A673 (cell line): ENCODE data around the gene TCF15. TPM values are rescaled to one million over a fixed set of nuclear protein-coding genes. Genes with fewer than 3 reads are reported as not detected.
A peak's percentile ranks its signal among the peaks of the same experiment; 100 is the strongest.
"Not testable (repeated sequence)": the region's sequence is repeated elsewhere in the genome, so short reads cannot be mapped to it uniquely, and the experiment has no call there.

Source experiments
- BruUV-seq: library from RNA; stranded (reverse); fragments of 400-500 nt; replicated peaks from 2 replicates; lab custom pipeline; 2021; lab: Mats Ljungman, UMichigan
- CTCF ChIA-PET: fragments of 300-600 bp; sonication (Branson Sonifier 250); formaldehyde crosslinking; loops from one replicate; lab custom pipeline; 2022; ENCODE audit warnings: antibody characterized with exemption; lab: Charles Lee
- POLR2A ChIA-PET: fragments of 300-600 bp; sonication (Branson Sonifier 250); formaldehyde crosslinking; loops from one replicate; lab custom pipeline; 2022; ENCODE audit warnings: antibody characterized with exemption; ENCODE audit not compliant: low non-redundant PET; lab: Charles Lee
- DNase-seq: peaks from one replicate; pipeline ENCODE4 v3.0.0-alpha.2; 2015; ENCODE audit warnings: low spot score
- H3K27ac ChIP-seq: fragments of 200-600 bp; sonication (generic); 2 replicates; pipeline ENCODE4 v1.5.1; 2016; ENCODE audit warnings: mixed run types, low read depth, mild to moderate bottlenecking, mixed read lengths, antibody characterized with exemption, low read length; ENCODE audit not compliant: poor library complexity, severe bottlenecking
- H3K27me3 ChIP-seq: fragments of 200-600 bp; sonication (generic); replicated peaks from 2 replicates; pipeline ENCODE4 v1.6.1; 2017; ENCODE audit warnings: mixed run types, low read depth, mild to moderate bottlenecking, mixed read lengths, antibody characterized with exemption, low read length; ENCODE audit not compliant: insufficient read depth, poor library complexity
- H3K36me3 ChIP-seq: fragments of 200-600 bp; sonication (generic); 2 replicates; pipeline ENCODE4 v1.6.1; 2016; ENCODE audit warnings: mixed run types, mild to moderate bottlenecking, mixed read lengths, antibody characterized with exemption, low read length; ENCODE audit not compliant: insufficient read depth, poor library complexity, severe bottlenecking
- H3K4me1 ChIP-seq: fragments of 200-600 bp; sonication (generic); 2 replicates; pipeline ENCODE4 v1.6.1; 2017; ENCODE audit warnings: mixed run types, mild to moderate bottlenecking, mixed read lengths, antibody characterized with exemption, low read length; ENCODE audit not compliant: insufficient read depth, poor library complexity, severe bottlenecking
- H3K4me3 ChIP-seq: fragments of 200-600 bp; sonication (generic); 2 replicates; pipeline ENCODE4 v1.5.1; 2016; ENCODE audit warnings: low read depth, mixed run types, mild to moderate bottlenecking, mixed read lengths, low read length; ENCODE audit not compliant: poor library complexity, severe bottlenecking
- H3K9me3 ChIP-seq: fragments of 200-600 bp; sonication (generic); 2 replicates; pipeline ENCODE4 v1.6.1; 2016; ENCODE audit warnings: mixed run types, low read depth, mild to moderate bottlenecking, mixed read lengths, antibody characterized with exemption, low read length; ENCODE audit not compliant: poor library complexity, severe bottlenecking
- CTCF ChIP-seq: fragments of 300-800, 200-600 bp; sonication (generic); conservative IDR thresholded peaks from 2 replicates; pipeline ENCODE4 v1.5.1; 2017; ENCODE audit warnings: low read depth, mild to moderate bottlenecking, antibody characterized with exemption, low read length, moderate library complexity, mixed read lengths
- EZH2 ChIP-seq: fragments of 200-600 bp; sonication (generic); IDR thresholded peaks from 2 replicates; pipeline ENCODE4 v1.6.1; 2017; ENCODE audit warnings: borderline replicate concordance, low read depth, mild to moderate bottlenecking, mixed read lengths, antibody characterized with exemption, low read length; ENCODE audit not compliant: poor library complexity, severe bottlenecking
- intact Hi-C: fragments of 100-400 bp; cut with micrococcal nuclease; formaldehyde crosslinking; loops from one replicate; pipeline ENCODE4 v1.10.0; 2022; ENCODE audit not compliant: unreplicated experiment
- total RNA-seq: library from RNA; stranded (reverse); gene quantifications from 2 replicates; pipeline ENCODE4 v1.2.3, GENCODE V29; 2021

TCF15 gene
- total RNA-seq, 1 experiment from 2014 or later: 0.24 TPM

GRCh38 chr20:644692-645317 is 34.7 kb upstream of the TCF15 start:
- Histone ChIP-seq H3K9me3 (no peaks in the 10 kb centered on the region), H3K27me3 (no peaks in the 10 kb centered on the region), H3K27ac (no peak overlapping the region), H3K36me3 (peaks cover 6% of the 10 kb centered on the region), H3K4me3 (no peak overlapping the region), H3K4me1 (no peaks in the 10 kb centered on the region)
- no peak for DNase-seq
- POLR2A ChIA-PET: no interaction called here
- intact Hi-C loops: loop anchor here (1.0 kb wide), 1 partner anchor 84 kb away; no protein-coding TSS in a partner anchor
- no TSS peak for BruUV-seq
- TF ChIP-seq EZH2 (no peak), CTCF (no peak)
- CTCF ChIA-PET: interaction anchor here (0.5 to 1.6 kb wide), 14 partner anchors 21 to 647 kb away, joined by 3 to 22 read pairs (median 4); partner anchors contain the start of gene TRIB3

- BruUV-seq: no TSS peak
- no peaks in the 10 kb centered on the region for H3K27me3 ChIP-seq
- ChIA-PET CTCF (no interaction called here), POLR2A (no interaction called here)
- peak; percentile 37 for DNase-seq
- no peaks in the 10 kb centered on the region for H3K4me1 ChIP-seq
- H3K9me3 ChIP-seq: no peaks in the 10 kb centered on the region
- H3K36me3 ChIP-seq: no peaks in the 10 kb centered on the region
- H3K27ac ChIP-seq: no peak overlapping the region
- TF ChIP-seq CTCF (no peak), EZH2 (no peak)
- peak overlapping the region; percentile 19 for H3K4me3 ChIP-seq
- intact Hi-C loops: loop anchor here (2.0 kb wide), 1 partner anchor 288 kb away; no protein-coding TSS in a partner anchor
Measured at GRCh38 chr20:642398-643174, 32.5 kb upstream of the TCF15 start.

- POLR2A ChIA-PET, DNase-seq, H3K27ac ChIP-seq, H3K9me3 ChIP-seq, H3K4me1 ChIP-seq, H3K4me3 ChIP-seq, H3K36me3 ChIP-seq, BruUV-seq, H3K27me3 ChIP-seq, CTCF ChIA-PET: not testable (repeated sequence)
- intact Hi-C loops: loop anchor here (2.0 kb wide), 1 partner anchor 287 kb away; no protein-coding TSS in a partner anchor
Measured at GRCh38 chr20:642013-642397, 31.9 kb upstream of the TCF15 start.
